ENCODE data around the gene MPHOSPH6.

Gene MPHOSPH6

DNA sequence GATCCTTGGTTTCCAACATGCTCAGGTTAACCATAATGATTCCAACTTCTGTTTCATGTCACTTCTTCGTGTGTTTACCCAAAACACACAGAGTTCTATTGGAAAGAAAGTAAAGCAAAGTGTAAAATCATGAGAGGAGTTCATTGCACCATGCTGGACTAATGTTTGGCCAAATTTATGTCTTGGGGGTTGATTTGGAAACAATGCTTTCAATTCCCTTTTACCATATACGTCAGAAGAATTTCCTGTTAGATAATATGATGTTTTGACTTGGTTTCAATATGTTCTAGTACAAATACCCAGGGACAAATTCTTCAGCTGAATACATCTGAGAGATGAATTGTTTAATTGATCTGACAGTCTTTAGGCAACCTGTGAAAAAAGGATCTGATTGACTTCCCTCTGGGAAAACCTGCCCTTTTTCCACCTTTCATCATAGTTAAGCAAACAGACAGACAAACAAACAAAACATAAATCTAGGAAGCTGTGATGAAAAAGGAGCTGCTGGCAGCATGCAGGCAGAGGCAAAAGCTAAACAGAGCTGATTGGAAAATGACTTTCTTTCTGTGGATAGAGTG lies 26.0 kb upstream of the MPHOSPH6 start:
- no peak for ATAC-seq
- TF ChIP-seq, protein P1, sequence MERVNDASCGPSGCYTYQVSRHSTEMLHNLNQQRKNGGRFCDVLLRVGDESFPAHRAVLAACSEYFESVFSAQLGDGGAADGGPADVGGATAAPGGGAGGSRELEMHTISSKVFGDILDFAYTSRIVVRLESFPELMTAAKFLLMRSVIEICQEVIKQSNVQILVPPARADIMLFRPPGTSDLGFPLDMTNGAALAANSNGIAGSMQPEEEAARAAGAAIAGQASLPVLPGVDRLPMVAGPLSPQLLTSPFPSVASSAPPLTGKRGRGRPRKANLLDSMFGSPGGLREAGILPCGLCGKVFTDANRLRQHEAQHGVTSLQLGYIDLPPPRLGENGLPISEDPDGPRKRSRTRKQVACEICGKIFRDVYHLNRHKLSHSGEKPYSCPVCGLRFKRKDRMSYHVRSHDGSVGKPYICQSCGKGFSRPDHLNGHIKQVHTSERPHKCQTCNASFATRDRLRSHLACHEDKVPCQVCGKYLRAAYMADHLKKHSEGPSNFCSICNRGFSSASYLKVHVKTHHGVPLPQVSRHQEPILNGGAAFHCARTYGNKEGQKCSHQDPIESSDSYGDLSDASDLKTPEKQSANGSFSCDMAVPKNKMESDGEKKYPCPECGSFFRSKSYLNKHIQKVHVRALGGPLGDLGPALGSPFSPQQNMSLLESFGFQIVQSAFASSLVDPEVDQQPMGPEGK (CRISPR knock-in tag; IDR thresholded peaks at IDR 0.05; ENCODE audit: borderline replicate concordance) = no peak
- TF ChIP-seq ZNF70 (CRISPR knock-in tag; IDR thresholded peaks at IDR 0.05) (no peak), ESRRG (CRISPR knock-in tag; IDR thresholded peaks at IDR 0.05) (no peak), PPARA (CRISPR knock-in tag; IDR thresholded peaks at IDR 0.05; ENCODE audit: borderline replicate concordance) (no peak), ISL1 (CRISPR knock-in tag; IDR thresholded peaks at IDR 0.05) (no peak), GLIS3 (CRISPR knock-in tag; IDR thresholded peaks at IDR 0.05) (no peak), ZFP30 (CRISPR knock-in tag; IDR thresholded peaks at IDR 0.05) (no peak), OSR1 (CRISPR knock-in tag; IDR thresholded peaks at IDR 0.05) (no peak), ZFP3 (CRISPR knock-in tag; IDR thresholded peaks at IDR 0.05) (no peak), ZNF8 (CRISPR knock-in tag; IDR thresholded peaks at IDR 0.05) (no peak)
- TF ChIP-seq, protein P2, sequence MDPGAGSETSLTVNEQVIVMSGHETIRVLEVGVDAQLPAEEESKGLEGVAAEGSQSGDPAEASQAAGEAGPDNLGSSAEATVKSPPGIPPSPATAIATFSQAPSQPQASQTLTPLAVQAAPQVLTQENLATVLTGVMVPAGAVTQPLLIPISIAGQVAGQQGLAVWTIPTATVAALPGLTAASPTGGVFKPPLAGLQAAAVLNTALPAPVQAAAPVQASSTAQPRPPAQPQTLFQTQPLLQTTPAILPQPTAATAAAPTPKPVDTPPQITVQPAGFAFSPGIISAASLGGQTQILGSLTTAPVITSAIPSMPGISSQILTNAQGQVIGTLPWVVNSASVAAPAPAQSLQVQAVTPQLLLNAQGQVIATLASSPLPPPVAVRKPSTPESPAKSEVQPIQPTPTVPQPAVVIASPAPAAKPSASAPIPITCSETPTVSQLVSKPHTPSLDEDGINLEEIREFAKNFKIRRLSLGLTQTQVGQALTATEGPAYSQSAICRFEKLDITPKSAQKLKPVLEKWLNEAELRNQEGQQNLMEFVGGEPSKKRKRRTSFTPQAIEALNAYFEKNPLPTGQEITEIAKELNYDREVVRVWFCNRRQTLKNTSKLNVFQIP (CRISPR knock-in tag; IDR thresholded peaks at IDR 0.05; ENCODE audit: borderline replicate concordance, low read depth) = no peak

DNA sequence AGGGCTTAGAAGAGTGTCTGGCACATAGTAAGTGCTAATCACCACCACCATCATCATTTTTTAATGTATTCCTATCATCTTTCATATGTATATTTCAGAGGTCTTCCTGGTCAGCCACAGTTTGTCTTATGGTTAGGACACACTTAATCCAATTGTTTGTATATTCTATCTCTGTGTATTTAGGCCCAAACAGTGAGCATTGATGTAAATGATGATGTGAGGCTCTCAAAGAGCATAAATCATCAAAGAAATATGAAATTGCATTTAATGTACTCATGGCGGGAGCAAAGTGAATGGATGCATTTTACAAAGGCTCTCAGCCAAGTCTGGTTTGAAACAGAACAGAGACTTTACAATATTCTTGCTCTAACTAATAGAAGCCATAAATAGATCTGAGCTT lies 24.1 kb upstream of the MPHOSPH6 start:
- TF ChIP-seq ZNF70 (CRISPR knock-in tag; IDR thresholded peaks at IDR 0.05) (no peak), ISL1 (CRISPR knock-in tag; IDR thresholded peaks at IDR 0.05) (no peak), TCF4 (CRISPR knock-in tag; IDR thresholded peaks at IDR 0.05; ENCODE audit: borderline replicate concordance) (no peak), PPARA (CRISPR knock-in tag; IDR thresholded peaks at IDR 0.05; ENCODE audit: borderline replicate concordance) (no peak)
- TF ChIP-seq, protein P3, sequence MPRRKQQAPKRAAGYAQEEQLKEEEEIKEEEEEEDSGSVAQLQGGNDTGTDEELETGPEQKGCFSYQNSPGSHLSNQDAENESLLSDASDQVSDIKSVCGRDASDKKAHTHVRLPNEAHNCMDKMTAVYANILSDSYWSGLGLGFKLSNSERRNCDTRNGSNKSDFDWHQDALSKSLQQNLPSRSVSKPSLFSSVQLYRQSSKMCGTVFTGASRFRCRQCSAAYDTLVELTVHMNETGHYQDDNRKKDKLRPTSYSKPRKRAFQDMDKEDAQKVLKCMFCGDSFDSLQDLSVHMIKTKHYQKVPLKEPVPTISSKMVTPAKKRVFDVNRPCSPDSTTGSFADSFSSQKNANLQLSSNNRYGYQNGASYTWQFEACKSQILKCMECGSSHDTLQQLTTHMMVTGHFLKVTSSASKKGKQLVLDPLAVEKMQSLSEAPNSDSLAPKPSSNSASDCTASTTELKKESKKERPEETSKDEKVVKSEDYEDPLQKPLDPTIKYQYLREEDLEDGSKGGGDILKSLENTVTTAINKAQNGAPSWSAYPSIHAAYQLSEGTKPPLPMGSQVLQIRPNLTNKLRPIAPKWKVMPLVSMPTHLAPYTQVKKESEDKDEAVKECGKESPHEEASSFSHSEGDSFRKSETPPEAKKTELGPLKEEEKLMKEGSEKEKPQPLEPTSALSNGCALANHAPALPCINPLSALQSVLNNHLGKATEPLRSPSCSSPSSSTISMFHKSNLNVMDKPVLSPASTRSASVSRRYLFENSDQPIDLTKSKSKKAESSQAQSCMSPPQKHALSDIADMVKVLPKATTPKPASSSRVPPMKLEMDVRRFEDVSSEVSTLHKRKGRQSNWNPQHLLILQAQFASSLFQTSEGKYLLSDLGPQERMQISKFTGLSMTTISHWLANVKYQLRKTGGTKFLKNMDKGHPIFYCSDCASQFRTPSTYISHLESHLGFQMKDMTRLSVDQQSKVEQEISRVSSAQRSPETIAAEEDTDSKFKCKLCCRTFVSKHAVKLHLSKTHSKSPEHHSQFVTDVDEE (CRISPR knock-in tag; IDR thresholded peaks at IDR 0.05) = no peak
- TF ChIP-seq, protein P4, sequence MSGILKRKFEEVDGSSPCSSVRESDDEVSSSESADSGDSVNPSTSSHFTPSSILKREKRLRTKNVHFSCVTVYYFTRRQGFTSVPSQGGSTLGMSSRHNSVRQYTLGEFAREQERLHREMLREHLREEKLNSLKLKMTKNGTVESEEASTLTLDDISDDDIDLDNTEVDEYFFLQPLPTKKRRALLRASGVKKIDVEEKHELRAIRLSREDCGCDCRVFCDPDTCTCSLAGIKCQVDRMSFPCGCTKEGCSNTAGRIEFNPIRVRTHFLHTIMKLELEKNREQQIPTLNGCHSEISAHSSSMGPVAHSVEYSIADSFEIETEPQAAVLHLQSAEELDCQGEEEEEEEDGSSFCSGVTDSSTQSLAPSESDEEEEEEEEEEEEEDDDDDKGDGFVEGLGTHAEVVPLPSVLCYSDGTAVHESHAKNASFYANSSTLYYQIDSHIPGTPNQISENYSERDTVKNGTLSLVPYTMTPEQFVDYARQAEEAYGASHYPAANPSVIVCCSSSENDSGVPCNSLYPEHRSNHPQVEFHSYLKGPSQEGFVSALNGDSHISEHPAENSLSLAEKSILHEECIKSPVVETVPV (CRISPR knock-in tag; IDR thresholded peaks at IDR 0.05) = no peak
- ATAC-seq = no peak

DNA sequence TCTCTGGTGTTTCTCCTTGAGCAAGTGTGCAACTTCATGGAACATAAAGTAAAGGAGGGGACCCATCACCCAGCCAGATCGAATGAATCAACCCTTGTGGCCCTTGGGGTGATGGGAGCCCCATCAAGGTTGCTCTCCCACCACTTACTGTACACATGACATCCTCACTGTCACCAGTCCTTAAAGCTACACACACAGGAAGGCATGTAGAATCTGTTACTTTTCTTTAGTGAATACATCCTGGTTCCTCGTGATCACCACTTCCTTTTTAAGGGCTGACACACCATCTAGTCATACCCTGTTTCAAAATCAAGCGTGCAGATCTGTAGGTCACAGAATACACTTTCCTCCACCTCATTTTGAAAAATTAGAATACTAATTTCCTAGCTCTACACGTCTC lies 22.6 kb upstream of the MPHOSPH6 start:
- no peak for ATAC-seq

DNA sequence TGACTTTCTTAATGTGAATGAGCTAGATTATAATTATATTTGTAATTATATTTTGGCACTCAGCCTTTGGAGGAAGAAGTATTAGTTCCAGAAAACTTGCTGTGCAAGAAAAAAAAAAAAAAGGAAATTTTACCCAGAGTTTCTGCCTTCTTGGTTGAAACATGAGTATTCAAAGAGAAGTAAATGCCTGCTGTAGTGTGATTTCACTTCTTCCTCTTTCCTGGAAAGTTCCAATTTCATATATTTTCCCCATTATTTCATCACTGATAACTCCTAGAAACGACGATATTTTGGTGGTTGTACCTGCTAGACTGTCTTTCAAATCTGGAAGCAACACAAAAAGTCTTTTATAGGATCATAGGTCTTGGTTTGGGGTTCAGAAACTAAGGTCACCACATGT lies 20.4 kb upstream of the MPHOSPH6 start:
- no peak for ATAC-seq
- TF ChIP-seq, protein P4 (CRISPR knock-in tag; IDR thresholded peaks at IDR 0.05) = no peak
- TF ChIP-seq BACH2 (CRISPR knock-in tag; IDR thresholded peaks at IDR 0.05; ENCODE audit: borderline replicate concordance) = no peak
- TF ChIP-seq ARNTL (CRISPR knock-in tag; IDR thresholded peaks at IDR 0.05; ENCODE audit: borderline replicate concordance, low read depth) = no peak

More for the DNA sequence above, 22.6 kb upstream of the MPHOSPH6 start:
- TF ChIP-seq ZFP30 (CRISPR knock-in tag; IDR thresholded peaks at IDR 0.05) = no peak
- TF ChIP-seq SNAI2 (CRISPR knock-in tag; IDR thresholded peaks at IDR 0.05) = no peak
